ENCODE data around the gene PKN2.
A peak's percentile ranks its signal among the peaks of the same experiment; 100 is the strongest.
"Not testable (repeated sequence)": the region's sequence is repeated elsewhere in the genome, so short reads cannot be mapped to it uniquely, and the experiment has no call there.

PKN2 gene

GRCh38 chr1:88680911-88681622 is 3.0 kb upstream of the PKN2 start:
- DNase-seq: no peak

GRCh38 chr1:88684482-88685258 is 597 bp downstream of the PKN2 start:
- DNase-seq: peak; percentile 70

GRCh38 chr1:88685259-88685620 is 1.2 kb downstream of the PKN2 start:
- no peak for DNase-seq

- no peak for DNase-seq
These were observed 7.5 kb downstream of the PKN2 start for GRCh38 chr1:88691540-88691939.

GRCh38 chr1:88695781-88696180 is 11.7 kb downstream of the PKN2 start:
- no peak for DNase-seq

- no peak for DNase-seq
These were observed 13.4 kb downstream of the PKN2 start for GRCh38 chr1:88697503-88697902.

GRCh38 chr1:88698140-88698539 is 14.1 kb downstream of the PKN2 start:
- DNase-seq: no peak

- no peak for DNase-seq
These were observed 14.7 kb downstream of the PKN2 start for GRCh38 chr1:88698764-88699163.

- DNase-seq: no peak
These were observed 16.4 kb downstream of the PKN2 start for GRCh38 chr1:88700425-88701013.

- DNase-seq: no peak
These were observed 17.2 kb downstream of the PKN2 start for GRCh38 chr1:88701275-88701674.

GRCh38 chr1:88701793-88702192 is 17.7 kb downstream of the PKN2 start:
- DNase-seq: not testable (repeated sequence)

GRCh38 chr1:88708011-88708410 is 23.9 kb downstream of the PKN2 start:
- DNase-seq: no peak

GRCh38 chr1:88712907-88713306 is 28.8 kb downstream of the PKN2 start:
- DNase-seq: not testable (repeated sequence)

- DNase-seq: not testable (repeated sequence)
These were observed 32.5 kb downstream of the PKN2 start for GRCh38 chr1:88716571-88716970.

- DNase-seq: no peak
These were observed 38.4 kb downstream of the PKN2 start for GRCh38 chr1:88722492-88722891.

- DNase-seq: no peak
These were observed 42.6 kb downstream of the PKN2 start for GRCh38 chr1:88726697-88727096.

- no peak for DNase-seq
These were observed 43.1 kb downstream of the PKN2 start for GRCh38 chr1:88727205-88727604.

- DNase-seq: no peak
These were observed 45.2 kb downstream of the PKN2 start for GRCh38 chr1:88729297-88729696.

- DNase-seq: no peak
These were observed 46.1 kb downstream of the PKN2 start for GRCh38 chr1:88730132-88730675.

- DNase-seq: no peak
These were observed 46.9 kb downstream of the PKN2 start for GRCh38 chr1:88730995-88731394.

GRCh38 chr1:88731475-88732269 is 47.6 kb downstream of the PKN2 start:
- no peak for DNase-seq

- DNase-seq: no peak
These were observed 51.3 kb downstream of the PKN2 start for GRCh38 chr1:88735382-88735781.

GRCh38 chr1:88735909-88736308 is 51.8 kb downstream of the PKN2 start:
- no peak for DNase-seq
